Panc1 (cell line): Measurements from ENCODE around the gene GPATCH3.
A peak's percentile ranks its signal among the peaks of the same experiment; 100 is the strongest.

ENCODE experiments used
- POLR2AphosphoS5 ChIP-seq: IDR thresholded peaks from 2 replicates; pipeline ENCODE4 v1.6.1; 2012; ENCODE audit warnings: mild to moderate bottlenecking, low read depth, low read length, moderate library complexity
- TF ChIP-seq, protein P1 (sequence below): fragments of 450-650 bp; IDR thresholded peaks from 2 replicates; pipeline ENCODE4 v1.5.1; 2017; ENCODE audit warnings: mild to moderate bottlenecking
- TF ChIP-seq, protein P2 (sequence below), 2 experiments: IDR thresholded peaks; 2 replicates each; pipeline ENCODE4 v1.6.1; 2011 to 2012; ENCODE audit warnings: low read depth in 2 of 2, control low read depth in 1 of 2, low read length in 1 of 2, mild to moderate bottlenecking in 1 of 2, moderate library complexity in 1 of 2; ENCODE audit not compliant: insufficient read depth in 1 of 2

DNA sequence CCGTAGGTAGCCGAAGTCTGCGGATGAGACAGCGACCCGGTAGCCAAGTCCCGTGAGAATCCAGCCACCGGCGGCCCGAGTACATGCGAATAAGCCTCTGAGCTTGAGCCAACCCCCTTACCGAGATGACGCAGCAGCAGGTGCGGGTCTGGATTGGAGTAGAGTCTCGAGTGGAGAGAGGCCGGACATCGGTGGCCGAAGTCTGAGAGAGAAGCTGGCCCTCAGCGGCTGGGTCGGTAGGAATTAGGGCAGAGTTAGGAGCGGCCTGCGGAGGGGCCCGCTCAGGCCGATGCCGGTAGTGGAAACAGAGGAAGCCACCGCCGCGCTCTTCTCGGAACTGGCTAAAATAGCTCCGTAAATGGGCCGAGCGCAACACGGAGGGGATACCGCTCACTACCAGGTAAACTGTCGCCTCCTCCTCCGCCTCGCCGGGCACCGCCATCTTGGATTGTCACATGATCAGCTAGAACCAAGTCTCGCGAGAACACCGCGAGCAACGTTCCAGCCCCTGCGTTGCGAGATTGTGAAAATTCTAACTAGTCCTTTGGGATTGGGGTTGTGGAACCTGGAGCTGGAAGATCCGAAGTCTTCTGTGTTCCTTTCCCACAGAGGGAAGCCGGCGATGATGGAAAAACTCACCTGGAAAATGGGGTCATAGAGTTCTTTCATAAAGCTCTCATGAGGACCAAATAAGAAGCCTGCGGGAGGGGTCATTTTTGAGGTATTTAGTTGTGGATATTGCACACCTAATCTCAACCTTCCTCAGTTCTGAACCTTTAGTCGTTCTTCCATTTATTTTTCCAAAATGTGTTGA is at the start of gene GPATCH3:
- TF ChIP-seq, protein P1, sequence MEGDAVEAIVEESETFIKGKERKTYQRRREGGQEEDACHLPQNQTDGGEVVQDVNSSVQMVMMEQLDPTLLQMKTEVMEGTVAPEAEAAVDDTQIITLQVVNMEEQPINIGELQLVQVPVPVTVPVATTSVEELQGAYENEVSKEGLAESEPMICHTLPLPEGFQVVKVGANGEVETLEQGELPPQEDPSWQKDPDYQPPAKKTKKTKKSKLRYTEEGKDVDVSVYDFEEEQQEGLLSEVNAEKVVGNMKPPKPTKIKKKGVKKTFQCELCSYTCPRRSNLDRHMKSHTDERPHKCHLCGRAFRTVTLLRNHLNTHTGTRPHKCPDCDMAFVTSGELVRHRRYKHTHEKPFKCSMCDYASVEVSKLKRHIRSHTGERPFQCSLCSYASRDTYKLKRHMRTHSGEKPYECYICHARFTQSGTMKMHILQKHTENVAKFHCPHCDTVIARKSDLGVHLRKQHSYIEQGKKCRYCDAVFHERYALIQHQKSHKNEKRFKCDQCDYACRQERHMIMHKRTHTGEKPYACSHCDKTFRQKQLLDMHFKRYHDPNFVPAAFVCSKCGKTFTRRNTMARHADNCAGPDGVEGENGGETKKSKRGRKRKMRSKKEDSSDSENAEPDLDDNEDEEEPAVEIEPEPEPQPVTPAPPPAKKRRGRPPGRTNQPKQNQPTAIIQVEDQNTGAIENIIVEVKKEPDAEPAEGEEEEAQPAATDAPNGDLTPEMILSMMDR: no peak
- TF ChIP-seq POLR2AphosphoS5: peak; percentile 96
- TF ChIP-seq, protein P2, sequence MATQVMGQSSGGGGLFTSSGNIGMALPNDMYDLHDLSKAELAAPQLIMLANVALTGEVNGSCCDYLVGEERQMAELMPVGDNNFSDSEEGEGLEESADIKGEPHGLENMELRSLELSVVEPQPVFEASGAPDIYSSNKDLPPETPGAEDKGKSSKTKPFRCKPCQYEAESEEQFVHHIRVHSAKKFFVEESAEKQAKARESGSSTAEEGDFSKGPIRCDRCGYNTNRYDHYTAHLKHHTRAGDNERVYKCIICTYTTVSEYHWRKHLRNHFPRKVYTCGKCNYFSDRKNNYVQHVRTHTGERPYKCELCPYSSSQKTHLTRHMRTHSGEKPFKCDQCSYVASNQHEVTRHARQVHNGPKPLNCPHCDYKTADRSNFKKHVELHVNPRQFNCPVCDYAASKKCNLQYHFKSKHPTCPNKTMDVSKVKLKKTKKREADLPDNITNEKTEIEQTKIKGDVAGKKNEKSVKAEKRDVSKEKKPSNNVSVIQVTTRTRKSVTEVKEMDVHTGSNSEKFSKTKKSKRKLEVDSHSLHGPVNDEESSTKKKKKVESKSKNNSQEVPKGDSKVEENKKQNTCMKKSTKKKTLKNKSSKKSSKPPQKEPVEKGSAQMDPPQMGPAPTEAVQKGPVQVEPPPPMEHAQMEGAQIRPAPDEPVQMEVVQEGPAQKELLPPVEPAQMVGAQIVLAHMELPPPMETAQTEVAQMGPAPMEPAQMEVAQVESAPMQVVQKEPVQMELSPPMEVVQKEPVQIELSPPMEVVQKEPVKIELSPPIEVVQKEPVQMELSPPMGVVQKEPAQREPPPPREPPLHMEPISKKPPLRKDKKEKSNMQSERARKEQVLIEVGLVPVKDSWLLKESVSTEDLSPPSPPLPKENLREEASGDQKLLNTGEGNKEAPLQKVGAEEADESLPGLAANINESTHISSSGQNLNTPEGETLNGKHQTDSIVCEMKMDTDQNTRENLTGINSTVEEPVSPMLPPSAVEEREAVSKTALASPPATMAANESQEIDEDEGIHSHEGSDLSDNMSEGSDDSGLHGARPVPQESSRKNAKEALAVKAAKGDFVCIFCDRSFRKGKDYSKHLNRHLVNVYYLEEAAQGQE (IDR thresholded peaks at IDR 0.05; ENCODE audit: insufficient read depth in 1 of 2, low read depth in 2 of 2, low read length in 1 of 2): 0 out of 4 replicates have a peak, but pooled peaks of 1 of the 2 experiments have one; percentile 34
